ENCODE measurements around the gene OLFML2A.

- TF ChIP-seq CTCF (IDR thresholded peaks at IDR 0.05) (no peak), POLR2A (IDR thresholded peaks at IDR 0.05) (no peak)
These were observed 11.7 kb downstream of the OLFML2A start for GRCh38 chr9:124788542-124789217.
